ENCODE data around the gene HYCC2.
A peak's percentile ranks its signal among the peaks of the same experiment; 100 is the strongest.
"Not testable (repeated sequence)": the region's sequence is repeated elsewhere in the genome, so short reads cannot be mapped to it uniquely, and the experiment has no call there.

Gene HYCC2

GRCh38 chr2:201070948-201071478 lies 458 bp downstream of the HYCC2 start:
- DNase-seq: peak in 1 of 14 donors; percentile 59

GRCh38 chr2:201064797-201065329 lies 6.6 kb downstream of the HYCC2 start:
- no peak for DNase-seq

- DNase-seq: not testable (repeated sequence)
Measured at GRCh38 chr2:201063516-201063915, 8.0 kb downstream of the HYCC2 start.

- DNase-seq: no peak
Measured at GRCh38 chr2:201059961-201060755, 11.3 kb downstream of the HYCC2 start.

- no peak for DNase-seq
Measured at GRCh38 chr2:201058914-201059313, 12.6 kb downstream of the HYCC2 start.

- no peak for DNase-seq
Measured at GRCh38 chr2:201057715-201058248, 13.7 kb downstream of the HYCC2 start.

GRCh38 chr2:201057087-201057521 lies 14.4 kb downstream of the HYCC2 start:
- DNase-seq: no peak

- DNase-seq: no peak
Measured at GRCh38 chr2:201049455-201049854, 22.0 kb downstream of the HYCC2 start.

- no peak for DNase-seq
Measured at GRCh38 chr2:201046881-201047280, 24.6 kb downstream of the HYCC2 start.

GRCh38 chr2:201043050-201043449 lies 28.4 kb downstream of the HYCC2 start:
- not testable (repeated sequence) for DNase-seq

- DNase-seq: not testable (repeated sequence)
Measured at GRCh38 chr2:201042451-201042850, 29.0 kb downstream of the HYCC2 start.

GRCh38 chr2:201040867-201041628 lies 30.4 kb downstream of the HYCC2 start:
- no peak for DNase-seq

GRCh38 chr2:201038855-201039254 lies 32.6 kb downstream of the HYCC2 start:
- DNase-seq: no peak

- not testable (repeated sequence) for DNase-seq
Measured at GRCh38 chr2:201038361-201038760, 33.1 kb downstream of the HYCC2 start.

GRCh38 chr2:201034355-201034754 lies 37.1 kb downstream of the HYCC2 start:
- not testable (repeated sequence) for DNase-seq

GRCh38 chr2:201024518-201024917 lies 47.0 kb downstream of the HYCC2 start:
- no peak for DNase-seq

GRCh38 chr2:201021914-201022313 lies 49.6 kb downstream of the HYCC2 start:
- no peak for DNase-seq

Measured in C1 segment of cervical spinal cord (tissue), 14 donors.